HepG2 (cell line): ENCODE results near the gene VAV2. TPM values are rescaled to one million over a fixed set of nuclear protein-coding genes. Genes with fewer than 3 reads are reported as not detected.

Experiments used
- ARID3A ChIP-seq: IDR thresholded peaks from 2 replicates; pipeline ENCODE4 v1.6.1; 2012; ENCODE audit warnings: low read depth, low read length, improper control_type of control experiment
- BATF2 ChIP-seq: sonication (generic); formaldehyde crosslinking; IDR thresholded peaks from 2 replicates; pipeline ENCODE4 v1.8.0; 2022; ENCODE audit warnings: mild to moderate bottlenecking, missing genetic modification reagents, moderate library complexity
- BCL3 ChIP-seq: sonication (generic); formaldehyde crosslinking; IDR thresholded peaks from 2 replicates; pipeline ENCODE4 v1.5.1; 2020; ENCODE audit warnings: mild to moderate bottlenecking, missing genetic modification reagents, moderate library complexity
- CCDC6 ChIP-seq: sonication (generic); formaldehyde crosslinking; IDR thresholded peaks from 2 replicates; pipeline ENCODE4 v1.8.1; 2022; ENCODE audit warnings: mild to moderate bottlenecking, missing genetic modification reagents, moderate library complexity
- FIP1L1 ChIP-seq: fragments of 200-400 bp; formaldehyde crosslinking; IDR thresholded peaks from 2 replicates; pipeline ENCODE4 v1.6.1; 2018; ENCODE audit warnings: low read depth, mild to moderate bottlenecking, low read length, moderate library complexity, borderline replicate concordance; ENCODE audit not compliant: insufficient read depth
- GABPA ChIP-seq, 2 experiments: IDR thresholded peaks; 2 replicates each; pipeline ENCODE4 v1.6.1; 2011 to 2016; ENCODE audit warnings: low read depth in 2 of 2, low read length in 1 of 2, missing biosample characterization in 1 of 2, missing genetic modification characterization in 1 of 2
- HOMEZ ChIP-seq: IDR thresholded peaks from 2 replicates; pipeline ENCODE4 v1.6.1; 2016; ENCODE audit warnings: low read depth
- IRX3 ChIP-seq: sonication (generic); formaldehyde crosslinking; IDR thresholded peaks from 2 replicates; pipeline ENCODE4 v1.8.1; 2023; ENCODE audit warnings: mild to moderate bottlenecking, low read depth, missing genetic modification reagents, borderline replicate concordance
- KDM4B ChIP-seq: sonication (generic); formaldehyde crosslinking; IDR thresholded peaks from 2 replicates; pipeline ENCODE4 v1.4.0; 2020; ENCODE audit warnings: missing genetic modification reagents
- MYC ChIP-seq: sonication (generic); formaldehyde crosslinking; IDR thresholded peaks from 2 replicates; pipeline ENCODE4 v1.9.0; 2021; ENCODE audit warnings: missing genetic modification reagents, borderline replicate concordance
- RBFOX2 ChIP-seq: fragments of 200-400 bp; formaldehyde crosslinking; IDR thresholded peaks from 2 replicates; pipeline ENCODE4 v1.6.1; 2017; ENCODE audit warnings: low read depth, mild to moderate bottlenecking, low read length
- RNF2 ChIP-seq: fragments of 450-650 bp; conservative IDR thresholded peaks from 2 replicates; pipeline ENCODE4 v1.6.1; 2016; ENCODE audit warnings: low read depth
- SOX13 ChIP-seq, 3 experiments: fragments of 450-650 bp in 1 of 3; sonication (generic) in 1 of 3; formaldehyde crosslinking in 1 of 3; IDR thresholded peaks in 2 of 3; conservative IDR thresholded peaks in 1 of 3; 2 replicates each; pipeline versions ENCODE4 v1.5.0 to v1.6.1; 2016 to 2020; ENCODE audit warnings: antibody characterized with exemption in 1 of 3, mild to moderate bottlenecking in 1 of 3, missing compliant biosample characterization in 1 of 3, missing genetic modification reagents in 1 of 3, moderate library complexity in 1 of 3
- SP5 ChIP-seq: IDR thresholded peaks from 2 replicates; pipeline ENCODE4 v1.6.1; 2016; ENCODE audit warnings: low read depth, borderline replicate concordance
- STAT5B ChIP-seq: sonication (generic); formaldehyde crosslinking; IDR thresholded peaks from 2 replicates; pipeline ENCODE4 v1.4.0; 2020; ENCODE audit warnings: missing genetic modification reagents
- TBP ChIP-seq: sonication (generic); formaldehyde crosslinking; IDR thresholded peaks from 2 replicates; pipeline ENCODE4 v1.5.0; 2020; ENCODE audit warnings: missing genetic modification reagents
- ZBTB42 ChIP-seq: sonication (generic); formaldehyde crosslinking; IDR thresholded peaks from 2 replicates; pipeline ENCODE4 v1.5.0; 2020; ENCODE audit warnings: mild to moderate bottlenecking, missing genetic modification reagents
- ZNF136 ChIP-seq: sonication (generic); formaldehyde crosslinking; IDR thresholded peaks from 2 replicates; pipeline ENCODE4 v1.8.1; 2022; ENCODE audit warnings: low read depth, mild to moderate bottlenecking, moderate library complexity, missing genetic modification reagents
- ZNF235 ChIP-seq: sonication (generic); formaldehyde crosslinking; IDR thresholded peaks from 2 replicates; pipeline ENCODE4 v1.8.1; 2023; ENCODE audit warnings: mild to moderate bottlenecking, missing genetic modification reagents, borderline replicate concordance
- ZNF329 ChIP-seq: sonication (generic); formaldehyde crosslinking; IDR thresholded peaks from 2 replicates; pipeline ENCODE4 v1.9.0; 2021; ENCODE audit warnings: low read depth, mild to moderate bottlenecking, missing genetic modification reagents
- ZNF746 ChIP-seq: sonication (generic); formaldehyde crosslinking; IDR thresholded peaks from 2 replicates; pipeline ENCODE4 v1.8.0; 2022; ENCODE audit warnings: mild to moderate bottlenecking, missing genetic modification reagents
- polyA plus RNA-seq, 8 experiments: library from polyadenylated mRNA; depleted of rRNA in 3 of 8; stranded (reverse) in 7 of 8; unstranded in 1 of 8; fragments of >200 nt; fragmentation: Illumina TruSeq in 4 of 8; extraction: Trizol in 4 of 8; gene quantifications; 2 replicates each; pipeline versions ENCODE4 v1.2.1 to v1.2.3, GENCODE V29; 2011 to 2016; ENCODE audit warnings: low read depth in 4 of 8, missing spikeins in 1 of 8, mixed read lengths in 1 of 8; ENCODE audit not compliant: insufficient read depth in 1 of 8
- total RNA-seq, 5 experiments: library from RNA; depleted of rRNA; stranded (reverse); fragments of >200 nt; fragmentation: Illumina TruSeq; extraction: Trizol; gene quantifications; 2 replicates each; pipeline ENCODE4 v1.2.3, GENCODE V29; 2016; ENCODE audit warnings: low read depth in 1 of 5
- TF ChIP-seq, protein P1 (sequence below): sonication (generic); formaldehyde crosslinking; IDR thresholded peaks from 2 replicates; pipeline ENCODE4 v1.4.0; 2020; ENCODE audit warnings: missing genetic modification reagents, low read depth, mild to moderate bottlenecking, borderline replicate concordance

Gene VAV2
- total and polyA plus RNA-seq, 2 of the 13 experiments (the other 11 are each of a cell fraction or from before 2014, with no cell fraction given) = 22.5 to 22.9 TPM

DNA sequence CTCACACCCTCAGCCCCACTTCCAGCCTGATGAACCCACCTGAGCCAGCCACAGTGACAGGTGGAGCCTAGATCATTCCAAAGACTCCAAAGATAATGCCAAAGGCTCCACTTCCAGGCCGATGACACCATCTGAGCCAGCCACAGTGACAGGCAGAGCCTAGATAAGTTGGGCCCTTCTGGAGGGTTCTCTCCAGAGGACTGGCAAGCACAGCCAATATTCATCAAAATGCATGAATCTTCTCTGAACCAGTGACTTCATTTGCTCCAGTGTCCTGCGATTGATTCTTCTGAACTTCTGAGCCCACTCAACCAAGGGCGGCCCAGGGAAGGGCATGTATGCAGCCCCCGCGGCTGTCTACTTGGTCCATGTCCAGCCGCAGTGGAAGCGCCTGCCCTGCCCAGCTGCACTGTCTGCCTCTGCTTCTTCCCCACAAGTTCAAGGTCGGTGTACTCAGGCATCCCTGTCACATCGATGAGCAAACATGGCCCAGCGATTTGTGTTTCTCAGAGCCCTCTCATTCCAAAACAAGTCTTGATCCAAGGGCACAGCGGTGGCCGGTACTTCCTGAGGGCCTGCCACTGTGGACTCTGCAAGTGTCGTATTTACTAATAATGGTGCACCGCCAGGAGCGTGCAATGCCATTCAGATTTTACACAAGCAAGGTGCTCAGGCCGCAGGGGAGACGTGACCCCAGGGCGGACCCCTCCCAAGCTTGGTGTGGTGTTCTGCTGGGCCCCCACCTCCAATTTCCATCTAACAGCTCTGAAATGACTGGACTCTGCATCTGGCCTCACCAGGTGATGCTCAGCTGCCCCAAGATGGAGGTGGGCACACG is 107.0 kb downstream of the VAV2 start (continued):
- TF ChIP-seq ARID3A (no peak), BCL3 (no peak), ZBTB42 (CRISPR knock-in tag) (0 out of 2 replicates have a peak, but pooled peaks have one; percentile 70), ZNF329 (CRISPR knock-in tag) (no peak), BATF2 (CRISPR knock-in tag) (no peak), CCDC6 (CRISPR knock-in tag) (no peak; the same call in 1 of the 2 replicates), FIP1L1 (no peak), HOMEZ (CRISPR knock-in tag) (peak; percentile 88), RNF2 (no peak), SOX13 (IDR thresholded peaks at IDR 0.05) (no peak), SOX13 (CRISPR knock-in tag; conservative IDR thresholded peaks at IDR 0.05 in 1 of 2, IDR thresholded peaks at IDR 0.05 in 1 of 2) (peak in 1 of 2 experiments; percentile 81; a peak in 2 of 4 replicates), ZNF136 (no peak; the same call in 1 of the 2 replicates), GABPA (IDR thresholded peaks at IDR 0.05; ENCODE audit: low read depth, low read length) (no peak), GABPA (CRISPR knock-in tag; IDR thresholded peaks at IDR 0.05; ENCODE audit: low read depth) (no peak), STAT5B (no peak), KDM4B (peak; percentile 53; the same call in 1 of the 2 replicates), MYC (CRISPR knock-in tag) (peak; percentile 48; the same call in 1 of the 2 replicates), IRX3 (CRISPR knock-in tag) (no peak), RBFOX2 (no peak), ZNF746 (peak; percentile 94; the same call in 1 of the 2 replicates), ZNF235 (CRISPR knock-in tag) (peak; percentile 55; the same call in 1 of the 2 replicates), TBP (CRISPR knock-in tag) (no peak), SP5 (CRISPR knock-in tag) (peak; percentile 85)
- TF ChIP-seq, protein P1, sequence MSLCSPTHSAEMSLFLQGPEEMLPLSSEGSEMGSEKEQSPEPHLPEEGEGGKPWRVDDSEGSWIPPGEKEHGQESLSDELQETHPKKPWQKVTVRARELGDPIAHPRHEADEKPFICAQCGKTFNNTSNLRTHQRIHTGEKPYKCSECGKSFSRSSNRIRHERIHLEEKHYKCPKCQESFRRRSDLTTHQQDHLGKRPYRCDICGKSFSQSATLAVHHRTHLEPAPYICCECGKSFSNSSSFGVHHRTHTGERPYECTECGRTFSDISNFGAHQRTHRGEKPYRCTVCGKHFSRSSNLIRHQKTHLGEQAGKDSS (CRISPR knock-in tag) = no peak
